Gastrocnemius medialis (tissue), 4 donors: ENCODE results near the gene SETD1B. TPM values are rescaled to one million over a fixed set of nuclear protein-coding genes. Genes with fewer than 3 reads are reported as not detected.
"Not testable (repeated sequence)": the region's sequence is repeated elsewhere in the genome, so short reads cannot be mapped to it uniquely, and the experiment has no call there.

Experiments
- ATAC-seq, 2 donors: fragments of 150-250 bp; one replicate each; pipeline ENCODE4 v1.9.1; 2016
- DNase-seq, 2 donors: peaks; one replicate each; pipeline ENCODE4 v3.0.0-alpha.2; 2019
- H3K27ac ChIP-seq, 4 donors: fragments of 200-600 bp; sonication (generic); 1 replicate in 1 of 4; 2 replicates in 3 of 4; pipeline ENCODE4 v1.5.1; 2016 to 2018; ENCODE audit warnings: mild to moderate bottlenecking in 2 of 4, moderate library complexity in 1 of 4
- H3K27me3 ChIP-seq, 3 donors: fragments of 200-600 bp; sonication (generic) in 2 of 3; 1 replicate in 1 of 3; 2 replicates in 2 of 3; pipeline versions ENCODE4 v1.5.1 to v1.6.0; 2016 to 2019; ENCODE audit warnings: mild to moderate bottlenecking in 1 of 3, moderate library complexity in 1 of 3
- H3K36me3 ChIP-seq, 2 donors: fragments of 200-600 bp; sonication (generic) in 1 of 2; one replicate each; pipeline ENCODE4 v1.5.1; 2017 to 2018
- H3K4me1 ChIP-seq, 2 donors: fragments of 200-600 bp; sonication (generic) in 1 of 2; one replicate each; pipeline ENCODE4 v1.5.1; 2016 to 2017; ENCODE audit warnings: mild to moderate bottlenecking in 2 of 2
- H3K4me3 ChIP-seq, 4 donors: fragments of 200-600 bp; sonication (generic) in 3 of 4; 1 replicate in 1 of 4; 2 replicates in 3 of 4; pipeline ENCODE4 v1.5.1; 2016 to 2019; ENCODE audit warnings: mild to moderate bottlenecking in 2 of 4
- H3K9me3 ChIP-seq, 3 donors: fragments of 200-600 bp; sonication (generic) in 2 of 3; 1 replicate in 1 of 3; 2 replicates in 2 of 3; pipeline ENCODE4 v1.5.1; 2016 to 2019
- CTCF ChIP-seq, 5 experiments: fragments of 450-650 bp in 3 of 5; fragments of 200-600 bp in 2 of 5; sonication (generic) in 2 of 5; IDR thresholded peaks in 4 of 5; conservative IDR thresholded peaks in 1 of 5; 1 replicate in 4 of 5; 2 replicates in 1 of 5; pipeline ENCODE4 v1.5.1; 2016 to 2019; ENCODE audit warnings: antibody characterized with exemption in 5 of 5, mild to moderate bottlenecking in 3 of 5, moderate library complexity in 3 of 5
- POLR2A ChIP-seq, 2 donors: fragments of 450-650 bp; IDR thresholded peaks; one replicate each; pipeline ENCODE4 v1.6.1; 2017; ENCODE audit warnings: antibody characterized with exemption in 2 of 2, mild to moderate bottlenecking in 2 of 2, moderate library complexity in 2 of 2
- in situ Hi-C, 4 donors: fragments of 200-750 bp; cut with MboI; loops; one replicate each; pipeline versions ENCODE4 v1.15.0 to v1.8.0; 2017; ENCODE audit warnings: low sequenced_read_pairs in 4 of 4
- intact Hi-C: fragments of 100-400 bp; cut with DNase I; formaldehyde crosslinking; loops from one replicate; pipeline ENCODE4 v1.15.1; 2023; ENCODE audit warnings: low total_unique reads
- total RNA-seq, 4 donors: library from RNA; depleted of rRNA; stranded (reverse); fragments of >200 nt; gene quantifications; one replicate each; pipeline versions ENCODE4 v1.1.0 to v1.2.3, GENCODE V29; 2016

SETD1B gene
- total RNA-seq, 4 donors from 2014 or later: 2.2 to 9.3 (median 6.2) TPM

GRCh38 chr12:121858318-121858661 lies 54.5 kb downstream of the SETD1B start:
- TF ChIP-seq CTCF (IDR thresholded peaks at IDR 0.05 in 4 of 5, conservative IDR thresholded peaks at IDR 0.05 in 1 of 5) (no peak), POLR2A (IDR thresholded peaks at IDR 0.05) (no peak)
- ATAC-seq (no peak), DNase-seq (no peak)
- H3K36me3 ChIP-seq: no peaks in the 10 kb centered on the region
- H3K27ac ChIP-seq: peak overlapping the region; percentile 83 to 94 (median 90)
- H3K9me3 ChIP-seq: no peaks in the 10 kb centered on the region
- no peaks in the 10 kb centered on the region for H3K27me3 ChIP-seq
- H3K4me1 ChIP-seq: peaks cover 31 to 33% of the 10 kb centered on the region in 2 donors
- intact Hi-C loops: loop anchor here (2.0 kb wide), 1 partner anchor 31 kb away; the partner anchor contains the start of gene PSMD9
- no peak overlapping the region for H3K4me3 ChIP-seq
- in situ Hi-C loops: no loop called here

- Histone ChIP-seq H3K9me3 (no peaks in the 10 kb centered on the region), H3K4me1 (peaks cover 31 to 33% of the 10 kb centered on the region in 2 donors), H3K27ac (peak within 1 kb of the TSS; percentile 83 to 94 (median 90)), H3K36me3 (no peaks in the 10 kb centered on the region), H3K27me3 (no peaks in the 10 kb centered on the region), H3K4me3 (no peak within 1 kb of the TSS)
- in situ Hi-C loops: no loop called here
- ATAC-seq (peak; percentile 93 to 94), DNase-seq (peak; percentile 80 to 84)
- TF ChIP-seq POLR2A (IDR thresholded peaks at IDR 0.05): no peak
- no peak for TF ChIP-seq CTCF (IDR thresholded peaks at IDR 0.05 in 4 of 5, conservative IDR thresholded peaks at IDR 0.05 in 1 of 5)
- intact Hi-C loops: loop anchor here (2.0 kb wide), 1 partner anchor 30 kb away; the partner anchor contains the start of gene PSMD9
These were observed 55.1 kb downstream of the SETD1B start, which contains the start of gene HPD for GRCh38 chr12:121858662-121859572. HPD (minus strand) TSS chr12:121858859; CDS start chr12:121858823, 36 bp downstream.

- ATAC-seq (peak in 1 of 2 donors; percentile 42), DNase-seq (peak; percentile 30 to 34)
- peak overlapping the region; percentile 83 to 94 (median 90) for H3K27ac ChIP-seq
- peaks cover 31 to 33% of the 10 kb centered on the region in 2 donors for H3K4me1 ChIP-seq
- intact Hi-C loops: no loop called here
- TF ChIP-seq CTCF (IDR thresholded peaks at IDR 0.05 in 4 of 5, conservative IDR thresholded peaks at IDR 0.05 in 1 of 5) (no peak), POLR2A (IDR thresholded peaks at IDR 0.05) (no peak)
- no peak overlapping the region for H3K4me3 ChIP-seq
- no peaks in the 10 kb centered on the region for H3K36me3 ChIP-seq
- in situ Hi-C loops: no loop called here
- no peaks in the 10 kb centered on the region for H3K9me3 ChIP-seq
- no peaks in the 10 kb centered on the region for H3K27me3 ChIP-seq
These were observed 56.4 kb downstream of the SETD1B start for GRCh38 chr12:121860257-121860656.

- H3K4me3 ChIP-seq, DNase-seq, in situ Hi-C loops, ATAC-seq, H3K36me3 ChIP-seq, H3K9me3 ChIP-seq, H3K27me3 ChIP-seq, intact Hi-C loops: not testable (repeated sequence)
- Histone ChIP-seq H3K4me1 (peaks cover 31 to 33% of the 10 kb centered on the region in 2 donors), H3K27ac (peak overlapping the region; percentile 2 to 94 (median 88))
These were observed 56.9 kb downstream of the SETD1B start for GRCh38 chr12:121860699-121861098.

GRCh38 chr12:121861636-121862254 lies 57.9 kb downstream of the SETD1B start:
- peak overlapping the region; percentile 58 to 94 (median 63) for H3K27ac ChIP-seq
- H3K36me3 ChIP-seq: no peaks in the 10 kb centered on the region
- no peak overlapping the region for H3K4me3 ChIP-seq
- TF ChIP-seq POLR2A (IDR thresholded peaks at IDR 0.05) (no peak), CTCF (IDR thresholded peaks at IDR 0.05 in 4 of 5, conservative IDR thresholded peaks at IDR 0.05 in 1 of 5) (no peak)
- DNase-seq: no peak
- no peaks in the 10 kb centered on the region for H3K27me3 ChIP-seq
- ATAC-seq: no peak
- no peaks in the 10 kb centered on the region for H3K9me3 ChIP-seq
- intact Hi-C loops (no loop called here), in situ Hi-C loops (no loop called here)
- H3K4me1 ChIP-seq: peaks cover 31 to 33% of the 10 kb centered on the region in 2 donors
